Gastroesophageal sphincter (tissue), 4 donors: Measurements from ENCODE around the gene NEFH. TPM values are rescaled to one million over a fixed set of nuclear protein-coding genes. Genes with fewer than 3 reads are reported as not detected.

Experiments used
- ATAC-seq: fragments of 150-250 bp; one replicate; pipeline ENCODE4 v1.9.1; 2016; ENCODE audit warnings: mild to moderate bottlenecking, moderate library complexity
- H3K27ac ChIP-seq, 4 donors: fragments of 200-600 bp; sonication (generic) in 3 of 4; 1 replicate in 3 of 4; 2 replicates in 1 of 4; pipeline ENCODE4 v1.5.1; 2016 to 2019
- H3K27me3 ChIP-seq: fragments of 200-600 bp; sonication (generic); one replicate; pipeline ENCODE4 v1.5.1; 2019
- H3K36me3 ChIP-seq, 2 donors: fragments of 200-600 bp; sonication (generic); one replicate each; pipeline ENCODE4 v1.5.1; 2019; ENCODE audit warnings: control low read depth in 1 of 2
- H3K4me1 ChIP-seq, 3 donors: fragments of 200-600 bp; sonication (generic); 1 replicate in 2 of 3; 2 replicates in 1 of 3; pipeline ENCODE4 v1.5.1; 2016 to 2019; ENCODE audit warnings: control low read depth in 2 of 3
- H3K4me3 ChIP-seq, 2 donors: fragments of 200-600 bp; sonication (generic); one replicate each; pipeline ENCODE4 v1.5.1; 2019; ENCODE audit warnings: mild to moderate bottlenecking in 1 of 2, moderate library complexity in 1 of 2
- H3K9me3 ChIP-seq, 3 donors: fragments of 200-600 bp; sonication (generic); one replicate each; pipeline ENCODE4 v1.5.1; 2017 to 2019; ENCODE audit warnings: control low read depth in 2 of 3
- CTCF ChIP-seq, 4 experiments: fragments of 200-600 bp in 2 of 4; fragments of 450-650 bp in 2 of 4; sonication (generic) in 1 of 4; IDR thresholded peaks; one replicate each; pipeline ENCODE4 v1.5.1; 2017 to 2019; ENCODE audit warnings: antibody characterized with exemption in 4 of 4, mild to moderate bottlenecking in 2 of 4, moderate library complexity in 2 of 4
- EP300 ChIP-seq: sonication (generic); formaldehyde crosslinking; IDR thresholded peaks from one replicate; pipeline ENCODE4 v1.6.1; 2017; ENCODE audit warnings: antibody characterized with exemption, mild to moderate bottlenecking
- POLR2A ChIP-seq, 2 donors: fragments of 450-650 bp; IDR thresholded peaks; one replicate each; pipeline ENCODE4 v1.6.1; 2017; ENCODE audit warnings: antibody characterized with exemption in 2 of 2, mild to moderate bottlenecking in 2 of 2, moderate library complexity in 1 of 2
- POLR2AphosphoS5 ChIP-seq: sonication (generic); formaldehyde crosslinking; IDR thresholded peaks from one replicate; pipeline ENCODE4 v1.6.1; 2017; ENCODE audit warnings: antibody characterized with exemption
- WGBS, 2 donors: methylation state at CpG; one replicate each; pipeline ENCODE4 v1.1.5; 2018; ENCODE audit warnings: low coverage in 1 of 2; 5-methylcytosine and 5-hydroxymethylcytosine counted together
- total RNA-seq, 4 donors: library from RNA; depleted of rRNA; stranded (reverse); fragments of >200 nt; gene quantifications; one replicate each; pipeline ENCODE4 v1.1.0, GENCODE V29; 2016

Gene NEFH
- total RNA-seq, 4 donors from 2014 or later: 0.62 to 1.3 (median 1.1) TPM

GRCh38 chr22:29454276-29454675 lies 25.7 kb upstream of the NEFH start:
- no peak for TF ChIP-seq POLR2AphosphoS5
- no peak for TF ChIP-seq EP300
- no peak for TF ChIP-seq POLR2A (IDR thresholded peaks at IDR 0.05)
- Histone ChIP-seq H3K27me3 (no peaks in the 10 kb centered on the region), H3K9me3 (no peaks in the 10 kb centered on the region), H3K36me3 (no peaks in the 10 kb centered on the region), H3K27ac (no peak overlapping the region), H3K4me3 (no peak overlapping the region), H3K4me1 (no peaks in the 10 kb centered on the region)
- WGBS, 2 donors: 29 to 67% methylated on average over 1 to 2 of the region's 8 CpGs
- ATAC-seq: no peak

DNA sequence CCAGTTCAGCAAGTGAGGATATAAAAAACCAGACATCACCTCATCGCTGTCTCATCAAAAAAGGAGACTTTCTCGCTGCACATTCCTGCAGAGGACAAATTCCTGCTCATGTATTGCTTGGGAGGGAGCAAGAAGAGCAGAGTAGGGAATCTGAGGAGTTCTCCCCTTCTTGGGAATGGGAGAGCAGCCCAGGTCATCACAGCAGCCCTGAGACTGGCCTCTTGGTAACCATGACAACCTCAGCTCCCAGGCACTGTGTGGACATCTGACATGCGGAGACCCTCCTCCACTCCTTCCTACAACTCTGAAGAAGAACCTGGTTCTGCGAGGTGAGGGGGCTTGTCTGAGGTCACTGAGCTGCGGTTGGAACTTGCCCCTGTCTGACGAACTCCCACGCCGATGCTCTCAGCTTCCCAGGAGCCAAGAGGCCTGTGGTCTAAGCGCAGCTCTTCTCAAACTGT lies 23.8 kb upstream of the NEFH start:
- no peak for ATAC-seq
- 40% methylated on average over 1 of the region's 9 CpGs; no CpG with 5 or more reads in 1 of the 2 donors for WGBS, 2 donors

DNA sequence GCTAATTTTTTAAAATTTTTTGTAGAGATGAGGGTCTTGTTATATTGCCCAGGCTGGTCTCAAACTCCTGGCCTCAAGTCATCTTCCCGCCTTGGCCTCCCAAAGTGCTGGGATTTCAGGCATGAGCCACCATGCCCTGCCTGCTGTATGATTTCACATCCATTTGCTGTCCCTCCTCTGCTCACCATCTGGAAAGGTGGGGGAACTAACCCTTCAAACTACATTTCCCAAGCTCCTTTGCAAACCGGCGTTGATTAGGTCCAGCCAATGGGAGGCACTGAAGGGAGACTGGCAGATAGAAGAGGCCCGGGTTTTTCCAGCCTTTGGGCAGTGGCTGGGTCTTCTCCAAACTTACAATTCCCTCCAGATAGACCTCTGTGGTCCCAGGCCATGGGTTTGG lies 22.3 kb upstream of the NEFH start:
- H3K4me3 ChIP-seq: no peak overlapping the region
- no peaks in the 10 kb centered on the region for H3K36me3 ChIP-seq
- 0 to 22% methylated on average over 1 to 4 of the region's 4 CpGs for WGBS, 2 donors
- no peaks in the 10 kb centered on the region for H3K4me1 ChIP-seq
- no peak for TF ChIP-seq POLR2A (IDR thresholded peaks at IDR 0.05)
- TF ChIP-seq POLR2AphosphoS5: no peak
- no peak for TF ChIP-seq EP300
- TF ChIP-seq CTCF (IDR thresholded peaks at IDR 0.05): no peak
- H3K9me3 ChIP-seq: no peaks in the 10 kb centered on the region
- no peak for ATAC-seq
- H3K27me3 ChIP-seq: peaks cover 12% of the 10 kb centered on the region
- H3K27ac ChIP-seq: no peak overlapping the region

More for the DNA sequence above, 23.8 kb upstream of the NEFH start:
- Histone ChIP-seq H3K9me3 (no peaks in the 10 kb centered on the region), H3K4me1 (no peaks in the 10 kb centered on the region), H3K4me3 (no peak overlapping the region), H3K27ac (no peak overlapping the region), H3K36me3 (no peaks in the 10 kb centered on the region), H3K27me3 (peaks cover 9% of the 10 kb centered on the region)
- TF ChIP-seq POLR2AphosphoS5 (no peak), CTCF (IDR thresholded peaks at IDR 0.05) (no peak), POLR2A (IDR thresholded peaks at IDR 0.05) (no peak), EP300 (no peak)

- Histone ChIP-seq H3K36me3 (no peaks in the 10 kb centered on the region), H3K9me3 (no peaks in the 10 kb centered on the region), H3K27ac (no peak overlapping the region), H3K27me3 (peaks cover 14% of the 10 kb centered on the region), H3K4me3 (no peak overlapping the region), H3K4me1 (no peaks in the 10 kb centered on the region)
- no peak for ATAC-seq
- TF ChIP-seq POLR2A (IDR thresholded peaks at IDR 0.05): no peak
- no peak for TF ChIP-seq POLR2AphosphoS5
- no peak for TF ChIP-seq EP300
- no peak for TF ChIP-seq CTCF (IDR thresholded peaks at IDR 0.05)
These were observed 21.5 kb upstream of the NEFH start for GRCh38 chr22:29458551-29458950.

DNA sequence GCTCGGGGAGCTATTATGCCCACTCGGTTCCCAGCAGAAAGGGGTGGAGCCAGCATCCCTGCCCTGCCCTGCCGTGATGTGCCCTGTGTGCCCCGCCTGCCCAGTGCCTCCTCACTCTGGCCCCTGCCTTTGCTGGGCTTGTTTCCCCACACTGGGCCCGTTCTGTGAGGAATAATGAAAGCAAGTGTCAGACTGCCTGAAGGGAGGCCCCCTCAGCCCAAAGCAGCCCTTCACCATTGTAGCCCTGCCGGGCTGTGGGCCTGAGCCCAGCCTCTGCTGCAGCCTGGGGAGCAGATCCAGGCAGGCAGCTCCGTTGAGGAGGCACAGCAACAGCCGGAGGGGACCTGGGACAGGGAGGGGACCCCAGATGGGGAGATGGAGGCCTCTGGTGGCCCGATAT lies 20.2 kb upstream of the NEFH start:
- H3K4me3 ChIP-seq: no peak overlapping the region
- no peak overlapping the region for H3K27ac ChIP-seq
- no peaks in the 10 kb centered on the region for H3K9me3 ChIP-seq
- H3K36me3 ChIP-seq: no peaks in the 10 kb centered on the region
- ATAC-seq: no peak
- H3K4me1 ChIP-seq: no peaks in the 10 kb centered on the region
- TF ChIP-seq EP300 (no peak), CTCF (IDR thresholded peaks at IDR 0.05) (no peak), POLR2A (IDR thresholded peaks at IDR 0.05) (no peak), POLR2AphosphoS5 (no peak)
- WGBS, 2 donors: 46% methylated on average over 4 of the region's 9 CpGs; no CpG with 5 or more reads in 1 of the 2 donors
- peaks cover 17% of the 10 kb centered on the region for H3K27me3 ChIP-seq
